HepG2 (cell line): ENCODE data around the gene IFT122.

ENCODE experiments used
- CTCF ChIP-seq: sonication (generic); formaldehyde crosslinking; IDR thresholded peaks from 2 replicates; pipeline ENCODE4 v1.5.0; 2020; ENCODE audit warnings: mild to moderate bottlenecking, missing genetic modification reagents, moderate library complexity
- EP300 ChIP-seq, 3 experiments: sonication (generic) in 1 of 3; formaldehyde crosslinking in 1 of 3; IDR thresholded peaks; 2 replicates each; pipeline versions ENCODE4 v1.5.1 to v1.6.1; 2011 to 2020; ENCODE audit warnings: low read depth in 2 of 3, low read length in 2 of 3, borderline replicate concordance in 1 of 3, improper control_type of control experiment in 1 of 3, mild to moderate bottlenecking in 1 of 3, missing genetic modification reagents in 1 of 3, moderate library complexity in 1 of 3
- GTF2F1 ChIP-seq: fragments of 150-350 bp; IDR thresholded peaks from 2 replicates; pipeline ENCODE4 v1.6.1; 2014; ENCODE audit warnings: low read length
- IKZF1 ChIP-seq: fragments of 450-650 bp; IDR thresholded peaks from 2 replicates; pipeline ENCODE4 v1.7.1; 2016
- POLR2AphosphoS5 ChIP-seq: IDR thresholded peaks from 2 replicates; pipeline ENCODE4 v1.6.1; 2012; ENCODE audit warnings: low read depth, low read length
- RELA ChIP-seq: sonication (generic); formaldehyde crosslinking; IDR thresholded peaks from 2 replicates; pipeline ENCODE4 v1.4.0; 2020; ENCODE audit warnings: missing genetic modification reagents
- TARDBP ChIP-seq: sonication (generic); formaldehyde crosslinking; IDR thresholded peaks from 2 replicates; pipeline ENCODE4 v1.8.0; 2022; ENCODE audit warnings: mild to moderate bottlenecking, missing genetic modification reagents
- ZNF274 ChIP-seq: sonication (generic); formaldehyde crosslinking; IDR thresholded peaks from 2 replicates; pipeline ENCODE4 v1.5.1; 2020; ENCODE audit warnings: mild to moderate bottlenecking, missing genetic modification reagents
- ZNF580 ChIP-seq: IDR thresholded peaks from 2 replicates; pipeline ENCODE4 v1.6.1; 2016; ENCODE audit warnings: low read depth, borderline replicate concordance

- no peak for TF ChIP-seq CTCF (CRISPR knock-in tag)
- TF ChIP-seq EP300 (IDR thresholded peaks at IDR 0.05; ENCODE audit: low read depth in 2 of 2, low read length in 2 of 2), result no peak
- TF ChIP-seq EP300 (CRISPR knock-in tag; IDR thresholded peaks at IDR 0.05; ENCODE audit: borderline replicate concordance), result no peak
- no peak for TF ChIP-seq POLR2AphosphoS5
- TF ChIP-seq IKZF1, result no peak
- no peak for TF ChIP-seq TARDBP (CRISPR knock-in tag)
- TF ChIP-seq GTF2F1, result no peak
- no peak for TF ChIP-seq ZNF580 (CRISPR knock-in tag)
- TF ChIP-seq RELA (CRISPR knock-in tag), result no peak
- TF ChIP-seq ZNF274, result no peak
Measured at GRCh38 chr3:129522953-129523352, 82.9 kb downstream of the IFT122 start.
